GM12801 (cell line): ENCODE data around the gene SCAF8.

ENCODE experiments used
- CTCF ChIP-seq: IDR thresholded peaks from one replicate; pipeline ENCODE4 v1.5.1; 2011; ENCODE audit warnings: control low read depth; ENCODE audit not compliant: insufficient read length; ENCODE audit errors: extremely low read depth

SCAF8 gene

GRCh38 chr6:154703124-154703523 is 30.1 kb upstream of the SCAF8 start:
- no peak for TF ChIP-seq CTCF

GRCh38 chr6:154705471-154706113 is 27.6 kb upstream of the SCAF8 start:
- no peak for TF ChIP-seq CTCF

- TF ChIP-seq CTCF, result no peak
Observed at GRCh38 chr6:154706389-154706788, 26.8 kb upstream of the SCAF8 start.

- no peak for TF ChIP-seq CTCF
Observed at GRCh38 chr6:154709621-154710020, 23.6 kb upstream of the SCAF8 start.

- no peak for TF ChIP-seq CTCF
Observed at GRCh38 chr6:154710689-154711088, 22.5 kb upstream of the SCAF8 start.

- no peak for TF ChIP-seq CTCF
Observed at GRCh38 chr6:154715446-154715845, 17.8 kb upstream of the SCAF8 start.

GRCh38 chr6:154719433-154719832 is 13.8 kb upstream of the SCAF8 start:
- no peak for TF ChIP-seq CTCF

GRCh38 chr6:154719854-154720253 is 13.4 kb upstream of the SCAF8 start:
- no peak for TF ChIP-seq CTCF
